Measurements from ENCODE around the gene SPACA6.

DNA sequence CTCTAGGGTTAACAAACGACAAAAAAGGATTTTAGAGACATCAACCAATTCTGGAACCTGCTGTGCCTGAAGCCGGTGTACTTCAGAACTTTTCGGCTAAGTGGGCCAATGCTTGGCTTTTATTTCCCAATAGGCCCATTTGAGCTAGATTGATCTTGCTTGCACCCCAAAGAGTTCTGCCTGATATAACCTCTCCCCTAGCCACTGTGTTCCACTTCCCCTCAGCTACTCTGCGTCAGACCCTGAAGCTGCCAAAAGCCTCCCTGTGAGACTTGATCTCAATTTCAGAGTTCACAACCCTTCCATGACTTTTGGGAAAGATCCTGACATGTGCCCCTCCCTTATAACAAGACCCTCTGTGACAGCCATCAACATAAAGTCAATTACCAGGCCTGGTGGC, 40.9 kb upstream of the SPACA6 start:
- TF ChIP-seq, protein P1, sequence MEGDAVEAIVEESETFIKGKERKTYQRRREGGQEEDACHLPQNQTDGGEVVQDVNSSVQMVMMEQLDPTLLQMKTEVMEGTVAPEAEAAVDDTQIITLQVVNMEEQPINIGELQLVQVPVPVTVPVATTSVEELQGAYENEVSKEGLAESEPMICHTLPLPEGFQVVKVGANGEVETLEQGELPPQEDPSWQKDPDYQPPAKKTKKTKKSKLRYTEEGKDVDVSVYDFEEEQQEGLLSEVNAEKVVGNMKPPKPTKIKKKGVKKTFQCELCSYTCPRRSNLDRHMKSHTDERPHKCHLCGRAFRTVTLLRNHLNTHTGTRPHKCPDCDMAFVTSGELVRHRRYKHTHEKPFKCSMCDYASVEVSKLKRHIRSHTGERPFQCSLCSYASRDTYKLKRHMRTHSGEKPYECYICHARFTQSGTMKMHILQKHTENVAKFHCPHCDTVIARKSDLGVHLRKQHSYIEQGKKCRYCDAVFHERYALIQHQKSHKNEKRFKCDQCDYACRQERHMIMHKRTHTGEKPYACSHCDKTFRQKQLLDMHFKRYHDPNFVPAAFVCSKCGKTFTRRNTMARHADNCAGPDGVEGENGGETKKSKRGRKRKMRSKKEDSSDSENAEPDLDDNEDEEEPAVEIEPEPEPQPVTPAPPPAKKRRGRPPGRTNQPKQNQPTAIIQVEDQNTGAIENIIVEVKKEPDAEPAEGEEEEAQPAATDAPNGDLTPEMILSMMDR (conservative IDR thresholded peaks at IDR 0.05; ENCODE audit: low read length), result no peak
- no peak for TF ChIP-seq EZH2phosphoT487 (IDR thresholded peaks at IDR 0.05; ENCODE audit: borderline replicate concordance)
